HepG2 (cell line): ENCODE measurements around the gene HTR2A. TPM values are rescaled to one million over a fixed set of nuclear protein-coding genes. Genes with fewer than 3 reads are reported as not detected.

Experiments
- ATAC-seq: fragments of 200-7000 bp; cut with Tn5 transposase; 3 replicates; pipeline ENCODE4 v1.9.1; 2020; ENCODE audit warnings: mild to moderate bottlenecking, moderate library complexity
- BruUV-seq: library from RNA; stranded (reverse); fragments of 400-500 nt; replicated peaks from 2 replicates; lab custom pipeline; 2021; lab: Mats Ljungman, UMichigan
- CTCF ChIA-PET: fragments of 300-600 bp; formaldehyde crosslinking; extraction: SDS; loops from one replicate; lab custom pipeline; 2021; ENCODE audit warnings: low total read pairs, inconsistent platforms, low intra/inter-chr PET ratio; lab: Yijun Ruan, JAX
- POLR2A ChIA-PET: fragments of 350-600 bp; sonication (Branson Sonifier 250); formaldehyde crosslinking; loops from one replicate; lab custom pipeline; 2020; ENCODE audit warnings: antibody characterized with exemption, inconsistent platforms; lab: Yijun Ruan, JAX
- DNase-seq: peaks from one replicate; pipeline ENCODE4 v3.0.0-alpha.2; 2015; ENCODE audit warnings: low spot score
- FAIRE-seq: peaks from 3 replicates; lab custom pipeline; 2011; peaks lifted over from hg19 to GRCh38; lab: Jason Lieb, UNC
- H2AFZ ChIP-seq: one replicate; pipeline ENCODE4 v1.6.1; 2011; ENCODE audit warnings: low read length, inconsistent platforms
- H3K27ac ChIP-seq: fragments of 300-600 bp; 3 replicates; pipeline ENCODE4 v1.8.0; 2011; ENCODE audit warnings: mixed run types, mild to moderate bottlenecking, mixed read lengths, low read length, inconsistent platforms; ENCODE audit not compliant: insufficient read depth; ENCODE audit errors: extremely low read length
- H3K27me3 ChIP-seq, 2 experiments: fragments of 200-600 bp in 1 of 2; 2 replicates in 1 of 2; 3 replicates in 1 of 2; pipeline versions ENCODE4 v1.6.0 to v1.8.0; 2011; ENCODE audit warnings: low read length in 2 of 2, mild to moderate bottlenecking in 2 of 2, moderate library complexity in 2 of 2, inconsistent platforms in 1 of 2; ENCODE audit not compliant: insufficient read depth in 2 of 2, control insufficient read depth in 1 of 2
- H3K36me3 ChIP-seq, 2 experiments: fragments of 200-600 bp in 1 of 2; replicated peaks in 1 of 2; 2 replicates in 1 of 2; 3 replicates in 1 of 2; pipeline versions ENCODE4 v1.5.1 to v1.8.0; 2011; ENCODE audit warnings: low read length in 2 of 2, inconsistent platforms in 1 of 2; ENCODE audit not compliant: insufficient read depth in 2 of 2, control insufficient read depth in 1 of 2
- H3K4me1 ChIP-seq: 2 replicates; pipeline ENCODE4 v1.5.1; 2012; ENCODE audit warnings: low read length, inconsistent platforms; ENCODE audit not compliant: insufficient read depth
- H3K4me2 ChIP-seq: 2 replicates; pipeline ENCODE4 v1.6.0; 2011; ENCODE audit warnings: low read depth, low read length, inconsistent platforms
- H3K4me3 ChIP-seq, 3 experiments: fragments of 200-600 bp in 1 of 3; sonication (generic), shearing (Covaris generic) in 1 of 3; replicated peaks in 1 of 3; 2 replicates each; pipeline ENCODE4 v1.5.1; 2011 to 2016; ENCODE audit warnings: low read length in 3 of 3, inconsistent platforms in 2 of 3, low read depth in 2 of 3, mild to moderate bottlenecking in 2 of 3, control low read depth in 1 of 3, mixed read lengths in 1 of 3; ENCODE audit not compliant: insufficient read depth in 1 of 3
- H3K79me2 ChIP-seq: one replicate; pipeline ENCODE4 v1.6.1; 2011; ENCODE audit warnings: low read length, inconsistent platforms; ENCODE audit not compliant: insufficient read depth
- H3K9ac ChIP-seq: 2 replicates; pipeline ENCODE4 v1.6.0; 2011; ENCODE audit warnings: mild to moderate bottlenecking, low read depth, low read length, inconsistent platforms; ENCODE audit not compliant: insufficient read depth
- H3K9me3 ChIP-seq: 2 replicates; pipeline ENCODE4 v1.5.1; 2012; ENCODE audit warnings: mild to moderate bottlenecking, low read length
- H4K20me1 ChIP-seq: 2 replicates; pipeline ENCODE4 v1.6.0; 2011; ENCODE audit warnings: inconsistent platforms, mild to moderate bottlenecking, low read length, moderate library complexity; ENCODE audit not compliant: insufficient read depth
- BRD4 ChIP-seq: sonication (generic); formaldehyde crosslinking; IDR thresholded peaks from 2 replicates; pipeline ENCODE4 v1.4.0; 2020; ENCODE audit warnings: missing genetic modification reagents
- CAMTA2 ChIP-seq: sonication (generic); formaldehyde crosslinking; IDR thresholded peaks from 2 replicates; pipeline ENCODE4 v1.4.0; 2020; ENCODE audit warnings: mild to moderate bottlenecking, missing genetic modification reagents, borderline replicate concordance
- CENPT ChIP-seq: sonication (generic); formaldehyde crosslinking; IDR thresholded peaks from 2 replicates; pipeline ENCODE4 v1.8.0; 2022; ENCODE audit warnings: low read depth, mild to moderate bottlenecking, moderate library complexity, missing genetic modification reagents
- FLYWCH1 ChIP-seq: sonication (generic); formaldehyde crosslinking; IDR thresholded peaks from 2 replicates; pipeline ENCODE4 v1.8.1; 2023; ENCODE audit warnings: mild to moderate bottlenecking, missing genetic modification reagents
- GABPB1 ChIP-seq: IDR thresholded peaks from 2 replicates; pipeline ENCODE4 v1.6.1; 2016; ENCODE audit warnings: mild to moderate bottlenecking, missing genetic modification reagents, moderate library complexity, missing compliant biosample characterization
- KDM5A ChIP-seq: fragments of 200-600 bp; sonication (generic); IDR thresholded peaks from 2 replicates; pipeline ENCODE4 v1.7.0; 2018; ENCODE audit warnings: antibody characterized with exemption, mild to moderate bottlenecking, low read length, borderline replicate concordance
- MBD4 ChIP-seq: IDR thresholded peaks from 2 replicates; pipeline ENCODE4 v1.6.1; 2012; ENCODE audit warnings: low read length, inconsistent platforms, borderline replicate concordance
- MED8 ChIP-seq: sonication (generic); formaldehyde crosslinking; IDR thresholded peaks from 2 replicates; pipeline ENCODE4 v1.8.1; 2023; ENCODE audit warnings: mild to moderate bottlenecking, missing genetic modification reagents; ENCODE audit not compliant: insufficient replicate concordance
- STAT5B ChIP-seq: sonication (generic); formaldehyde crosslinking; IDR thresholded peaks from 2 replicates; pipeline ENCODE4 v1.4.0; 2020; ENCODE audit warnings: missing genetic modification reagents
- SYNCRIP ChIP-seq: fragments of 200-400 bp; formaldehyde crosslinking; IDR thresholded peaks from 2 replicates; pipeline ENCODE4 v1.6.1; 2018; ENCODE audit warnings: mild to moderate bottlenecking, low read depth, low read length; ENCODE audit not compliant: insufficient read depth
- TAF15 ChIP-seq: fragments of 200-400 bp; formaldehyde crosslinking; IDR thresholded peaks from one replicate; pipeline ENCODE4 v1.6.1; 2018; ENCODE audit warnings: mild to moderate bottlenecking, low read depth, low read length; ENCODE audit not compliant: poor library complexity, severe bottlenecking
- ZNF510 ChIP-seq: sonication (generic); formaldehyde crosslinking; IDR thresholded peaks from 2 replicates; pipeline ENCODE4 v1.4.0; 2020; ENCODE audit warnings: low read depth, mild to moderate bottlenecking, missing genetic modification reagents
- ZNF652 ChIP-seq: IDR thresholded peaks from 2 replicates; pipeline ENCODE4 v1.6.1; 2016; ENCODE audit warnings: low read depth, borderline replicate concordance
- ZNF83 ChIP-seq: sonication (generic); formaldehyde crosslinking; IDR thresholded peaks from 2 replicates; pipeline ENCODE4 v1.4.0; 2020; ENCODE audit warnings: missing genetic modification reagents, mild to moderate bottlenecking, borderline replicate concordance
- ZSCAN20 ChIP-seq: sonication (generic); formaldehyde crosslinking; IDR thresholded peaks from 2 replicates; pipeline ENCODE4 v1.4.0; 2020; ENCODE audit warnings: missing genetic modification reagents, mild to moderate bottlenecking, borderline replicate concordance
- WGBS: methylation state at CpG from one replicate; pipeline ENCODE4 v1.1.6; 2017; ENCODE audit warnings: low lambda C conversion rate; 5-methylcytosine and 5-hydroxymethylcytosine counted together
- in situ Hi-C: cut with HindIII; loops from 2 replicates; pipeline ENCODE4 v1.10.0; 2017; ENCODE audit warnings: low pct_unique_long_range_greater_than_20kb; ENCODE audit not compliant: extremely low pct_ligation_motif_present
- intact Hi-C: fragments of 100-400 bp; cut with micrococcal nuclease; formaldehyde crosslinking; loops from one replicate; pipeline ENCODE4 v1.10.0; 2022; ENCODE audit not compliant: unreplicated experiment
- polyA plus RNA-seq, 8 experiments: library from polyadenylated mRNA; depleted of rRNA in 3 of 8; stranded (reverse) in 7 of 8; unstranded in 1 of 8; fragments of >200 nt; fragmentation: Illumina TruSeq in 4 of 8; extraction: Trizol in 4 of 8; gene quantifications; 2 replicates each; pipeline versions ENCODE4 v1.2.1 to v1.2.3, GENCODE V29; 2011 to 2016; ENCODE audit warnings: low read depth in 4 of 8, missing spikeins in 1 of 8, mixed read lengths in 1 of 8; ENCODE audit not compliant: insufficient read depth in 1 of 8
- total RNA-seq, 5 experiments: library from RNA; depleted of rRNA; stranded (reverse); fragments of >200 nt; fragmentation: Illumina TruSeq; extraction: Trizol; gene quantifications; 2 replicates each; pipeline ENCODE4 v1.2.3, GENCODE V29; 2016; ENCODE audit warnings: low read depth in 1 of 5
- TF ChIP-seq, protein P1 (sequence below): IDR thresholded peaks from 2 replicates; pipeline ENCODE4 v1.6.1; 2016; ENCODE audit warnings: low read depth, control low read depth
- TF ChIP-seq, protein P2 (sequence below): sonication (generic); formaldehyde crosslinking; IDR thresholded peaks from 2 replicates; pipeline ENCODE4 v1.8.1; 2023; ENCODE audit warnings: mild to moderate bottlenecking, missing genetic modification reagents
- TF ChIP-seq, protein P3 (sequence below): sonication (generic); formaldehyde crosslinking; IDR thresholded peaks from 2 replicates; pipeline ENCODE4 v1.4.0; 2020; ENCODE audit warnings: mild to moderate bottlenecking, missing genetic modification reagents
- TF ChIP-seq, protein P4 (sequence below): sonication (generic); formaldehyde crosslinking; IDR thresholded peaks from 2 replicates; pipeline ENCODE4 v1.8.0; 2022; ENCODE audit warnings: mild to moderate bottlenecking, missing genetic modification reagents, moderate library complexity

The HTR2A gene
- total and polyA plus RNA-seq, 2 of the 13 experiments (the other 11 are each of a cell fraction or from before 2014, with no cell fraction given) = not detected

DNA sequence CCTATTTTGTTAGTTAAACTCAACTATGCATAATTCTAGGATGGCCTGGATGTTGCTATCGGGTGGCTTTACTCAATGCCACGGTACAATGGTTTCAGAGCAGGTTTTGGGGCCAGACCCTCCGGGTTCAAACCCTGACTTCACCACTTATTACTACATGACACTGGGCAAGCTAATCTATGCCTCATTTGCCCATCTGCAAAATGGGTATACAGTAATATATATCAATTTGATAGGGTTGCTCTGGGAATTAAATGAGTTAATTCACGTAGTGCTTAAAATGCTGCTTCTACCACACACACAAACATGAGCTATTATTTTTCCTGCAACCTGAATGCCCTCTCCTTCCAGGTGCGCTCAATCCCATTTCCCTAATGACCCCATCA lies 100.7 kb downstream of the HTR2A start (continued):
- TF ChIP-seq, protein P1, sequence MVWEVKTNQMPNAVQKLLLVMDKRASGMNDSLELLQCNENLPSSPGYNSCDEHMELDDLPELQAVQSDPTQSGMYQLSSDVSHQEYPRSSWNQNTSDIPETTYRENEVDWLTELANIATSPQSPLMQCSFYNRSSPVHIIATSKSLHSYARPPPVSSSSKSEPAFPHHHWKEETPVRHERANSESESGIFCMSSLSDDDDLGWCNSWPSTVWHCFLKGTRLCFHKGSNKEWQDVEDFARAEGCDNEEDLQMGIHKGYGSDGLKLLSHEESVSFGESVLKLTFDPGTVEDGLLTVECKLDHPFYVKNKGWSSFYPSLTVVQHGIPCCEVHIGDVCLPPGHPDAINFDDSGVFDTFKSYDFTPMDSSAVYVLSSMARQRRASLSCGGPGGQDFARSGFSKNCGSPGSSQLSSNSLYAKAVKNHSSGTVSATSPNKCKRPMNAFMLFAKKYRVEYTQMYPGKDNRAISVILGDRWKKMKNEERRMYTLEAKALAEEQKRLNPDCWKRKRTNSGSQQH (CRISPR knock-in tag) = no peak
- TF ChIP-seq, protein P2, sequence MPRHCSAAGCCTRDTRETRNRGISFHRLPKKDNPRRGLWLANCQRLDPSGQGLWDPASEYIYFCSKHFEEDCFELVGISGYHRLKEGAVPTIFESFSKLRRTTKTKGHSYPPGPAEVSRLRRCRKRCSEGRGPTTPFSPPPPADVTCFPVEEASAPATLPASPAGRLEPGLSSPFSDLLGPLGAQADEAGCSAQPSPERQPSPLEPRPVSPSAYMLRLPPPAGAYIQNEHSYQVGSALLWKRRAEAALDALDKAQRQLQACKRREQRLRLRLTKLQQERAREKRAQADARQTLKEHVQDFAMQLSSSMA (CRISPR knock-in tag) = no peak
- TF ChIP-seq, protein P3, sequence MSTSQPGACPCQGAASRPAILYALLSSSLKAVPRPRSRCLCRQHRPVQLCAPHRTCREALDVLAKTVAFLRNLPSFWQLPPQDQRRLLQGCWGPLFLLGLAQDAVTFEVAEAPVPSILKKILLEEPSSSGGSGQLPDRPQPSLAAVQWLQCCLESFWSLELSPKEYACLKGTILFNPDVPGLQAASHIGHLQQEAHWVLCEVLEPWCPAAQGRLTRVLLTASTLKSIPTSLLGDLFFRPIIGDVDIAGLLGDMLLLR (CRISPR knock-in tag) = no peak
- TF ChIP-seq CAMTA2 (CRISPR knock-in tag) = no peak
- TF ChIP-seq SYNCRIP = no peak
- no peak for TF ChIP-seq ZNF83 (CRISPR knock-in tag)
- TF ChIP-seq TAF15 = no peak
- 0 out of 2 replicates have a peak, but pooled peaks have one; percentile 53 for TF ChIP-seq MBD4
- TF ChIP-seq ZSCAN20 (CRISPR knock-in tag) = no peak
- TF ChIP-seq CENPT (CRISPR knock-in tag) = no peak

DNA sequence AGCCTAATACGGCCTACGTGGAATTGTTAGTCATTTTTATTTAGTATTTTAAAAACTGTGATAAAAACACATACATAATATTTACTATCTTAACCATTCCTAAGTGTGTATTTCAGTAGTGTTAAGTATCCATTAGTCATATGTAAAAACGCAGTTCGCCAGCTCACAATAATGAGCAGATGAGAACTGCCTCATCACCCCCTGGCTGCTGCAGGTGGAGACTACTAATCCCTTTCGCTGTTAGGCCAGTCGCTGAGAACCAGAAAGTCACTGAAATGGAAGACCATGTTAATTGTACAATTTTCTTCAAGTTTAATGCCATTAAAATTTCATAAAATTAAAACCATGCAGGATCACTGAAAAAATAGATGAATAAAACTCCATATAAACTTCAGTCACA lies 101.5 kb downstream of the HTR2A start:
- H3K27ac ChIP-seq = no peak overlapping the region
- no peak overlapping the region for H2AFZ ChIP-seq
- in situ Hi-C loops (no loop called here), intact Hi-C loops (loop anchor here (5.0 kb wide), 1 partner anchor 243 kb away; the partner anchor contains the start of gene LRCH1)
- H3K4me3 ChIP-seq = no peak overlapping the region; a peak in 1 of 6 replicates
- DNase-seq (no peak), ATAC-seq (no peak), FAIRE-seq (no peak)
- peaks cover 23% of the 10 kb centered on the region for H3K79me2 ChIP-seq
- ChIA-PET CTCF (no interaction called here), POLR2A (no interaction called here)
- H3K9me3 ChIP-seq = no peaks in the 10 kb centered on the region
- TF ChIP-seq KDM5A = no peak
- TF ChIP-seq, protein P4, sequence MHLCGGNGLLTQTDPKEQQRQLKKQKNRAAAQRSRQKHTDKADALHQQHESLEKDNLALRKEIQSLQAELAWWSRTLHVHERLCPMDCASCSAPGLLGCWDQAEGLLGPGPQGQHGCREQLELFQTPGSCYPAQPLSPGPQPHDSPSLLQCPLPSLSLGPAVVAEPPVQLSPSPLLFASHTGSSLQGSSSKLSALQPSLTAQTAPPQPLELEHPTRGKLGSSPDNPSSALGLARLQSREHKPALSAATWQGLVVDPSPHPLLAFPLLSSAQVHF (CRISPR knock-in tag) = no peak
- no peak for TF ChIP-seq GABPB1 (CRISPR knock-in tag)
- TF ChIP-seq STAT5B = no peak
- no peak for TF ChIP-seq ZNF652 (CRISPR knock-in tag)
- no peak for TF ChIP-seq FLYWCH1
- TF ChIP-seq MED8 (CRISPR knock-in tag) = no peak
- no peak for TF ChIP-seq ZNF510 (CRISPR knock-in tag)
- TF ChIP-seq BRD4 (CRISPR knock-in tag) = no peak
- H3K9ac ChIP-seq = no peak overlapping the region
- BruUV-seq = no TSS peak
- H3K4me2 ChIP-seq = no peak overlapping the region; the same call in 1 of the 2 replicates
- H3K27me3 ChIP-seq = no peaks in the 10 kb centered on the region; a peak in 1 of 5 replicates
- H3K4me1 ChIP-seq = peaks cover 63% of the 10 kb centered on the region
- no peaks in the 10 kb centered on the region for H4K20me1 ChIP-seq
- H3K36me3 ChIP-seq = peaks cover 0 to 9% of the 10 kb centered on the region in 2 experiments; a peak in 4 of 5 replicates
- over 99% methylated on average over 6 of the region's 6 CpGs for WGBS
